ENCODE results near the gene ROR1. TPM values are rescaled to one million over a fixed set of nuclear protein-coding genes. Genes with fewer than 3 reads are reported as not detected.

The ROR1 gene
- total RNA-seq, 4 donors from 2014 or later = 0.73 to 2.6 (median 1.4) TPM

DNA sequence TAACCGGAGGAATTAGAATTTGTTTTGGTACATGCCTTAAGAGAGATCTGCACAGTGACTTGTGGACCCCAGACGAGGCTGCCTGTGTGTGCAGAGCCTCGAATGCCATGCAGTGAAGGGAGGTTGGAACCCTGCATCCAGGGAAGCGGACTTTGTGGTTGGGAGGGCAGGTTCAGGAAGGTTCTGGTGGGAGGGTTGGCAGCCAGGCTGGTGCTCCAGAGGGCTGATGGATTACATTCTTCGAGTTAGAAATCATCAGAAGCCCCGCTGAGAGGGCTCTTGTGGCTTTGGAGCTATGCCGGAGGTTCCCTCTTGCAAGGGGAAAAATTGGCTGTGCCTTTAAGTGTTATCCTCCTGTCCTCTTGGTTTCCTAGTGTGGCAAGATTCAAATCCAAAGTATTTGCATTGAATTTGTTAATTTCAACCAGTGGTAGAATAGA, 21.1 kb downstream of the ROR1 start:
- Histone ChIP-seq H3K27me3 (peaks cover 5% of the 10 kb centered on the region), H3K4me3 (replicated peaks in 1 of 3) (no peak overlapping the region), H3K27ac (no peak overlapping the region), H3K36me3 (no peaks in the 10 kb centered on the region), H3K4me1 (peaks cover 0 to 7% of the 10 kb centered on the region in 2 donors), H3K9me3 (no peaks in the 10 kb centered on the region)
- 59 to 67% methylated on average over 7 of the region's 7 CpGs for WGBS, 2 donors
- intact Hi-C loops (cut with DNase I) = no loop called here
- TF ChIP-seq, protein P1, sequence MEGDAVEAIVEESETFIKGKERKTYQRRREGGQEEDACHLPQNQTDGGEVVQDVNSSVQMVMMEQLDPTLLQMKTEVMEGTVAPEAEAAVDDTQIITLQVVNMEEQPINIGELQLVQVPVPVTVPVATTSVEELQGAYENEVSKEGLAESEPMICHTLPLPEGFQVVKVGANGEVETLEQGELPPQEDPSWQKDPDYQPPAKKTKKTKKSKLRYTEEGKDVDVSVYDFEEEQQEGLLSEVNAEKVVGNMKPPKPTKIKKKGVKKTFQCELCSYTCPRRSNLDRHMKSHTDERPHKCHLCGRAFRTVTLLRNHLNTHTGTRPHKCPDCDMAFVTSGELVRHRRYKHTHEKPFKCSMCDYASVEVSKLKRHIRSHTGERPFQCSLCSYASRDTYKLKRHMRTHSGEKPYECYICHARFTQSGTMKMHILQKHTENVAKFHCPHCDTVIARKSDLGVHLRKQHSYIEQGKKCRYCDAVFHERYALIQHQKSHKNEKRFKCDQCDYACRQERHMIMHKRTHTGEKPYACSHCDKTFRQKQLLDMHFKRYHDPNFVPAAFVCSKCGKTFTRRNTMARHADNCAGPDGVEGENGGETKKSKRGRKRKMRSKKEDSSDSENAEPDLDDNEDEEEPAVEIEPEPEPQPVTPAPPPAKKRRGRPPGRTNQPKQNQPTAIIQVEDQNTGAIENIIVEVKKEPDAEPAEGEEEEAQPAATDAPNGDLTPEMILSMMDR (IDR thresholded peaks at IDR 0.05) = no peak
- TF ChIP-seq POLR2A (IDR thresholded peaks at IDR 0.05) = no peak
- DNase-seq = peak in 1 of 2 donors; percentile 18

DNA sequence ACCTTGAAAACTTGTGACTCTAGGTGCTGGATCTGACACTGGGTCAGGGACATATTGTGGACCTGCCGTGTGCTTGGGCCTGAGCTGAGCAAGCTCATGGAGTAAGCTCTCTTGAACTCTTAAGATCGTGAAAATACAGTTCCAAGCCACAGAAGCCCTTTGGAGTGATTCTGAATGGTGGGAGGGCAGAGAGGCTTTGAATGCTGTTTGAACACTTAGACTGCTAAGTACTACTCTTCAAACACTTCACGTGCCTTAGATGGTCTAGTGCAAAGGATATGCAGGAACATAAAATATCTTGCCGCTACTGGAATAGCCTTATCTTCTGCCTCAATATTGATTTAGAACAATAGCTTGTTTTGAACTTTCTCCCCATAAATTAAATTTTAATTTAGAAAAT, 21.6 kb downstream of the ROR1 start:
- TF ChIP-seq, protein P1 (IDR thresholded peaks at IDR 0.05) = no peak
- TF ChIP-seq POLR2A (IDR thresholded peaks at IDR 0.05) = no peak
- Histone ChIP-seq H3K36me3 (no peaks in the 10 kb centered on the region), H3K9me3 (no peaks in the 10 kb centered on the region), H3K27ac (no peak overlapping the region), H3K4me3 (replicated peaks in 1 of 3) (no peak overlapping the region), H3K27me3 (peaks cover 1% of the 10 kb centered on the region), H3K4me1 (peaks cover 0 to 7% of the 10 kb centered on the region in 2 donors)
- WGBS, 2 donors = 31 to 47% methylated on average over 4 of the region's 4 CpGs
- intact Hi-C loops (cut with DNase I) = no loop called here
- DNase-seq = peak; percentile 50 to 57

DNA sequence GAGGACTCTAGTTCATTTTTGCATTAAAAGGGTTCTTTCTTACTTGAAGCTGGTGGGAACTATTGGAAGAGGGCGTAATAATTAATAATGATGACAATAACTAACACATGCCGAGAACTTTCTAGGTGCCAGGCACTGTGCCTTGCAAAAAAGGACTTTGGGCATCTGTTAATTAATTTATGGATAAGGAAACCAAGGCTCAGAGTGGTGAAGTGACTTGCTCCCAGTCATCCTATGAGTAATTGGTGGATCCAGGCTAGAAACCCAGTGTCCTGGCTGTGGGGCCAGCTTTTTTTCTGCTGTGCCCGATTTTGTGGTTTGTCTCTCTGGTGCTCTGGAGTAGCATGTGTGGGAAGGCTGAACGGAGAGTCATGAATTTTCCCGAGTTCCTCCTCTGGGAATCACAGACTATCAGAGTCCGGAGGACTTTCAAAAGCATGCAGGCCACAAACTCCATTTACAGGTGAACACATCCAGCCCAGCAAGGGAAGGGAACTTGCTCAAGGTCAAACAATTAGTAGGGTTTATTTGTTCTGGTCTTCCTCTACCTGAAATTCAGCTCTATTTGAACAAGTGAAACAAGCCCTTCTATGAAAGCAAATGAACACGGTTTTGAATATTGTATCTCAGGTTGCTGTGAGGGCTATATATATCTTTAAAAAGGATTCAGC, 23.4 kb downstream of the ROR1 start:
- intact Hi-C loops (cut with DNase I) = no loop called here
- no peak for DNase-seq

DNA sequence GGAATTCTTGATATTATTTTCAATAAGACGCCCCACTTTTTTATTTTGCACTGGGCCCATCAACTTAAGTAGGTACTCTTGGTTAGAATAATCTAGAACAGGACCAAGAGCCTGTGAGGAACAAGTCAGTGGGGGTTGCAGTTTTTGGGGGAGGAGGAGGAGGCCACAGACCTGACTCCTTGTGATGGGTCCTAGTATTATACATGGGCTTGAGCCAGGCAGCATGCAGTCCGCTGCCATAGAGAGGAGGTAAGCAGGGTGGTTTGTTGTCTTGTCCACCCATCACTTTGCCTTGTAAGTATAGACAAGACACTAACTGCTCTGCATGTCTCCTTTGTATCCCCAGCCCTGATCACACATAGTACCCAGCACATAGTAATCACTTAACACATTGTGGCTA, 24.5 kb downstream of the ROR1 start:
- Histone ChIP-seq H3K4me1 (peaks cover 0 to 7% of the 10 kb centered on the region in 2 donors), H3K4me3 (replicated peaks in 1 of 3) (no peak overlapping the region), H3K27ac (no peak overlapping the region), H3K9me3 (no peaks in the 10 kb centered on the region), H3K36me3 (no peaks in the 10 kb centered on the region), H3K27me3 (no peaks in the 10 kb centered on the region)
- intact Hi-C loops (cut with DNase I) = no loop called here
- TF ChIP-seq POLR2A (IDR thresholded peaks at IDR 0.05) = no peak
- TF ChIP-seq, protein P1 (IDR thresholded peaks at IDR 0.05) = no peak
- 83 to 96% methylated on average over 1 to 2 of the region's 2 CpGs for WGBS, 2 donors
- DNase-seq = no peak

More for the DNA sequence above, 23.4 kb downstream of the ROR1 start:
- H3K9me3 ChIP-seq = no peaks in the 10 kb centered on the region
- peaks cover 0 to 7% of the 10 kb centered on the region in 2 donors for H3K4me1 ChIP-seq
- no peak overlapping the region for H3K4me3 ChIP-seq (replicated peaks in 1 of 3)
- H3K36me3 ChIP-seq = no peaks in the 10 kb centered on the region
- H3K27me3 ChIP-seq = no peaks in the 10 kb centered on the region
- WGBS, 2 donors = 85 to 94% methylated on average over 7 of the region's 7 CpGs
- H3K27ac ChIP-seq = no peak overlapping the region
- TF ChIP-seq, protein P1 (IDR thresholded peaks at IDR 0.05) = no peak
- no peak for TF ChIP-seq POLR2A (IDR thresholded peaks at IDR 0.05)

DNA sequence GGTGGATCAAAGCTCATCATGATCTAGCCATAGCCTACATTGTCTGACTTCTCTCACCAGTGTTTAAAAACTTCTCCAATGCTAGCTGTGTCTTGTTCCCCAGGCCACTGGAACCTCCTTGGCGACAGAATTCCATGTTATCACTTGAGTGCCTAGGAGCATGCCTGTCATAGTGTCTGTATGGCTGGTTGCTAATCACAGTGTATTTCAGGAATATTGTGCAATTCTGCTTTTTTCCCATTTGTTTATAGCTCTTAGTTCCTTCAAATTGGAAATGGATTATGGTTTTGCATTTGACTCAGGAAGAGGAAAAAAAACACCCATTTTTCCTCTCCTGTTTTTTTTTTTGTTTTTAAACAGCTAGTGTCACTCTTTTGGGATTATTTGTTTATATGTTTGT, 25.5 kb downstream of the ROR1 start:
- H3K27ac ChIP-seq = no peak overlapping the region
- H3K4me1 ChIP-seq = peaks cover 0 to 7% of the 10 kb centered on the region in 2 donors
- TF ChIP-seq, protein P1 (IDR thresholded peaks at IDR 0.05) = no peak
- TF ChIP-seq POLR2A (IDR thresholded peaks at IDR 0.05) = no peak
- no peaks in the 10 kb centered on the region for H3K27me3 ChIP-seq
- no peaks in the 10 kb centered on the region for H3K36me3 ChIP-seq
- no peaks in the 10 kb centered on the region for H3K9me3 ChIP-seq
- intact Hi-C loops (cut with DNase I) = no loop called here
- 83 to 90% methylated on average over 1 of the region's 1 CpG for WGBS, 2 donors
- no peak for DNase-seq
- H3K4me3 ChIP-seq (replicated peaks in 1 of 3) = no peak overlapping the region

Data from thyroid gland (tissue), 4 donors.